GM19467 (cell line): ENCODE measurements around the gene GRID1.
"Not testable (repeated sequence)": the region's sequence is repeated elsewhere in the genome, so short reads cannot be mapped to it uniquely, and the experiment has no call there.

ENCODE experiments used
- ATAC-seq: cut with Tn5 transposase; IDR thresholded peaks from one replicate; pipeline ENCODE4 v1.9.1; 2021; ENCODE audit warnings: mild to moderate bottlenecking, moderate library complexity; ENCODE audit not compliant: unreplicated experiment

The GRID1 gene

GRCh38 chr10:86255405-86256251 is 111.0 kb downstream of the GRID1 start:
- ATAC-seq = no peak

GRCh38 chr10:86254526-86255174 is 111.9 kb downstream of the GRID1 start:
- ATAC-seq = no peak

GRCh38 chr10:86254081-86254480 is 112.5 kb downstream of the GRID1 start:
- ATAC-seq = no peak

GRCh38 chr10:86253091-86254072 is 113.2 kb downstream of the GRID1 start:
- no peak for ATAC-seq

- no peak for ATAC-seq
Observed at GRCh38 chr10:86252556-86252955, 114.0 kb downstream of the GRID1 start.

- no peak for ATAC-seq
Observed at GRCh38 chr10:86252079-86252478, 114.5 kb downstream of the GRID1 start.

- no peak for ATAC-seq
Observed at GRCh38 chr10:86251426-86251825, 115.2 kb downstream of the GRID1 start.

- ATAC-seq = no peak
Observed at GRCh38 chr10:86250399-86250798, 116.2 kb downstream of the GRID1 start.

GRCh38 chr10:86249794-86250193 is 116.8 kb downstream of the GRID1 start:
- no peak for ATAC-seq

GRCh38 chr10:86248062-86248461 is 118.5 kb downstream of the GRID1 start:
- no peak for ATAC-seq

GRCh38 chr10:86247588-86247987 is 119.0 kb downstream of the GRID1 start:
- no peak for ATAC-seq

- no peak for ATAC-seq
Observed at GRCh38 chr10:86247073-86247472, 119.5 kb downstream of the GRID1 start.

GRCh38 chr10:86246279-86246940 is 120.2 kb downstream of the GRID1 start:
- no peak for ATAC-seq

- no peak for ATAC-seq
Observed at GRCh38 chr10:86245015-86245394, 121.6 kb downstream of the GRID1 start.

- ATAC-seq = no peak
Observed at GRCh38 chr10:86244297-86245014, 122.1 kb downstream of the GRID1 start.

- no peak for ATAC-seq
Observed at GRCh38 chr10:86243651-86244155, 122.9 kb downstream of the GRID1 start.

- no peak for ATAC-seq
Observed at GRCh38 chr10:86242761-86243160, 123.8 kb downstream of the GRID1 start.

- ATAC-seq = not testable (repeated sequence)
Observed at GRCh38 chr10:86238089-86238488, 128.5 kb downstream of the GRID1 start.

GRCh38 chr10:86234541-86235270 is 131.9 kb downstream of the GRID1 start:
- no peak for ATAC-seq
